ENCODE measurements around the gene PLCXD1. TPM values are rescaled to one million over a fixed set of nuclear protein-coding genes. Genes with fewer than 3 reads are reported as not detected.

PLCXD1 gene
- total RNA-seq, 2 donors from 2014 or later = 12.9 to 20.8 TPM

- no peak for DNase-seq (ENCODE audit: low spot score)
Measured at GRCh38 chrX:348461-349117, 67.4 kb downstream of the PLCXD1 start.

GRCh38 chrX:349196-349595, 68.0 kb downstream of the PLCXD1 start:
- Histone ChIP-seq H3K27me3 (replicated peaks; ENCODE audit: insufficient read depth) (no peaks in the 10 kb centered on the region), H3K27ac (no peak overlapping the region), H3K36me3 (no peaks in the 10 kb centered on the region), H3K4me3 (no peak overlapping the region), H3K4me1 (replicated peaks) (no peaks in the 10 kb centered on the region), H3K9me3 (no peaks in the 10 kb centered on the region)
- DNase-seq (ENCODE audit: low spot score) = no peak
- intact Hi-C loops (cut with DNase I) = no loop called here
- 94% methylated on average over 15 of the region's 18 CpGs for WGBS
- TF ChIP-seq POLR2A (IDR thresholded peaks at IDR 0.05) (no peak), POLR2AphosphoS5 (IDR thresholded peaks at IDR 0.05) (no peak)
- TF ChIP-seq, protein P1, sequence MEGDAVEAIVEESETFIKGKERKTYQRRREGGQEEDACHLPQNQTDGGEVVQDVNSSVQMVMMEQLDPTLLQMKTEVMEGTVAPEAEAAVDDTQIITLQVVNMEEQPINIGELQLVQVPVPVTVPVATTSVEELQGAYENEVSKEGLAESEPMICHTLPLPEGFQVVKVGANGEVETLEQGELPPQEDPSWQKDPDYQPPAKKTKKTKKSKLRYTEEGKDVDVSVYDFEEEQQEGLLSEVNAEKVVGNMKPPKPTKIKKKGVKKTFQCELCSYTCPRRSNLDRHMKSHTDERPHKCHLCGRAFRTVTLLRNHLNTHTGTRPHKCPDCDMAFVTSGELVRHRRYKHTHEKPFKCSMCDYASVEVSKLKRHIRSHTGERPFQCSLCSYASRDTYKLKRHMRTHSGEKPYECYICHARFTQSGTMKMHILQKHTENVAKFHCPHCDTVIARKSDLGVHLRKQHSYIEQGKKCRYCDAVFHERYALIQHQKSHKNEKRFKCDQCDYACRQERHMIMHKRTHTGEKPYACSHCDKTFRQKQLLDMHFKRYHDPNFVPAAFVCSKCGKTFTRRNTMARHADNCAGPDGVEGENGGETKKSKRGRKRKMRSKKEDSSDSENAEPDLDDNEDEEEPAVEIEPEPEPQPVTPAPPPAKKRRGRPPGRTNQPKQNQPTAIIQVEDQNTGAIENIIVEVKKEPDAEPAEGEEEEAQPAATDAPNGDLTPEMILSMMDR (IDR thresholded peaks at IDR 0.05) = no peak

More at GRCh38 chrX:348461-349117, 67.4 kb downstream of the PLCXD1 start:
- no peaks in the 10 kb centered on the region for H3K9me3 ChIP-seq
- H3K4me3 ChIP-seq = no peak overlapping the region
- H3K36me3 ChIP-seq = no peaks in the 10 kb centered on the region
- no peak for TF ChIP-seq POLR2A (IDR thresholded peaks at IDR 0.05)
- TF ChIP-seq POLR2AphosphoS5 (IDR thresholded peaks at IDR 0.05) = no peak
- TF ChIP-seq, protein P1 (IDR thresholded peaks at IDR 0.05) = no peak
- H3K27ac ChIP-seq = no peak overlapping the region
- H3K27me3 ChIP-seq (replicated peaks; ENCODE audit: insufficient read depth) = no peaks in the 10 kb centered on the region
- WGBS = 76% methylated on average over 11 of the region's 11 CpGs
- intact Hi-C loops (cut with DNase I) = no loop called here
- no peaks in the 10 kb centered on the region for H3K4me1 ChIP-seq (replicated peaks)

DNA sequence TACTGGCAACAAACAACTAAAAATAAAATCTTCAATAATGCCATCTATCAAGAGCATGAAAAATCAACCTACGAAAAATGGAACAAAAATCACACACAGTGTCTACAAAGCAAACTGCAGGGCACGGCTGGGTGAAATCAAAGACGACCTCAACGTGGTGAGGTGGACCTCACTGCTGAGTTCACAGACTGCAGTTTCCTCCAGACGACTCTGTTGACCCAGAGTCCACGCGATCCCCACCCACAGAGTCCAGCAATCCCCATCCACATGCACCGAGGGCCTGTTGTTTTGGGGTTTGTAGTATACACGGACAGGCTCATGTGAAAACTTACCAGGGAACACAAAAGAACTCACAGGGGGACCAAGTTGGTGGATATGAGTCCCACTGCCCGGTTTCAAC, 68.5 kb downstream of the PLCXD1 start:
- Histone ChIP-seq H3K4me1 (replicated peaks) (no peaks in the 10 kb centered on the region), H3K27me3 (replicated peaks; ENCODE audit: insufficient read depth) (no peaks in the 10 kb centered on the region), H3K4me3 (no peak overlapping the region), H3K36me3 (no peaks in the 10 kb centered on the region), H3K9me3 (no peaks in the 10 kb centered on the region), H3K27ac (no peak overlapping the region)
- no peak for DNase-seq (ENCODE audit: low spot score)
- 83% methylated on average over 10 of the region's 10 CpGs for WGBS
- intact Hi-C loops (cut with DNase I) = no loop called here
- no peak for TF ChIP-seq POLR2A (IDR thresholded peaks at IDR 0.05)
- TF ChIP-seq, protein P1 (IDR thresholded peaks at IDR 0.05) = no peak
- TF ChIP-seq POLR2AphosphoS5 (IDR thresholded peaks at IDR 0.05) = no peak

- H3K4me3 ChIP-seq = no peak overlapping the region
- no peaks in the 10 kb centered on the region for H3K9me3 ChIP-seq
- 92% methylated on average over 20 of the region's 20 CpGs for WGBS
- intact Hi-C loops (cut with DNase I) = no loop called here
- no peak for DNase-seq (ENCODE audit: low spot score)
- H3K27me3 ChIP-seq (replicated peaks; ENCODE audit: insufficient read depth) = no peaks in the 10 kb centered on the region
- H3K4me1 ChIP-seq (replicated peaks) = no peaks in the 10 kb centered on the region
- H3K36me3 ChIP-seq = no peaks in the 10 kb centered on the region
- H3K27ac ChIP-seq = no peak overlapping the region
- TF ChIP-seq POLR2AphosphoS5 (IDR thresholded peaks at IDR 0.05) (no peak), POLR2A (IDR thresholded peaks at IDR 0.05) (no peak)
- TF ChIP-seq, protein P1 (IDR thresholded peaks at IDR 0.05) = no peak
Measured at GRCh38 chrX:350148-350533, 69.0 kb downstream of the PLCXD1 start.

Data from prostate gland (tissue), 2 donors.